Measurements from ENCODE around the gene VAPA.

GRCh38 chr18:9887992-9888391, 25.8 kb upstream of the VAPA start:
- TF ChIP-seq, protein P1, sequence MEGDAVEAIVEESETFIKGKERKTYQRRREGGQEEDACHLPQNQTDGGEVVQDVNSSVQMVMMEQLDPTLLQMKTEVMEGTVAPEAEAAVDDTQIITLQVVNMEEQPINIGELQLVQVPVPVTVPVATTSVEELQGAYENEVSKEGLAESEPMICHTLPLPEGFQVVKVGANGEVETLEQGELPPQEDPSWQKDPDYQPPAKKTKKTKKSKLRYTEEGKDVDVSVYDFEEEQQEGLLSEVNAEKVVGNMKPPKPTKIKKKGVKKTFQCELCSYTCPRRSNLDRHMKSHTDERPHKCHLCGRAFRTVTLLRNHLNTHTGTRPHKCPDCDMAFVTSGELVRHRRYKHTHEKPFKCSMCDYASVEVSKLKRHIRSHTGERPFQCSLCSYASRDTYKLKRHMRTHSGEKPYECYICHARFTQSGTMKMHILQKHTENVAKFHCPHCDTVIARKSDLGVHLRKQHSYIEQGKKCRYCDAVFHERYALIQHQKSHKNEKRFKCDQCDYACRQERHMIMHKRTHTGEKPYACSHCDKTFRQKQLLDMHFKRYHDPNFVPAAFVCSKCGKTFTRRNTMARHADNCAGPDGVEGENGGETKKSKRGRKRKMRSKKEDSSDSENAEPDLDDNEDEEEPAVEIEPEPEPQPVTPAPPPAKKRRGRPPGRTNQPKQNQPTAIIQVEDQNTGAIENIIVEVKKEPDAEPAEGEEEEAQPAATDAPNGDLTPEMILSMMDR (IDR thresholded peaks at IDR 0.05; ENCODE audit: low read depth, low read length): no peak
- TF ChIP-seq EZH2phosphoT487 (IDR thresholded peaks at IDR 0.05; ENCODE audit: low read depth): no peak
